BJ (cell line): ENCODE measurements around the gene CHCHD5. TPM values are rescaled to one million over a fixed set of nuclear protein-coding genes. Genes with fewer than 3 reads are reported as not detected.
"Not testable (repeated sequence)": the region's sequence is repeated elsewhere in the genome, so short reads cannot be mapped to it uniquely, and the experiment has no call there.

Source experiments
- CTCF ChIA-PET: fragments of 350-600 bp; formaldehyde crosslinking; extraction: SDS; loops from one replicate; lab custom pipeline; 2021; ENCODE audit warnings: antibody characterized with exemption, inconsistent platforms; lab: Yijun Ruan, JAX
- POLR2A ChIA-PET: fragments of 300-600 bp; sonication (Branson Sonifier 250); formaldehyde crosslinking; extraction: SDS; loops from one replicate; lab custom pipeline; 2021; ENCODE audit warnings: antibody characterized with exemption; lab: Charles Lee
- DNase-seq: peaks from one replicate; pipeline ENCODE4 v3.0.0-alpha.2; 2011; ENCODE audit warnings: low read depth
- H3K27me3 ChIP-seq: 2 replicates; pipeline ENCODE4 v1.6.0; 2011; ENCODE audit warnings: low read length; ENCODE audit not compliant: control insufficient read depth, insufficient read depth
- H3K36me3 ChIP-seq: 2 replicates; pipeline ENCODE4 v1.5.1; 2011; ENCODE audit warnings: low read length; ENCODE audit not compliant: control insufficient read depth, insufficient read depth
- H3K4me3 ChIP-seq: 2 replicates; pipeline ENCODE4 v1.5.1; 2011; ENCODE audit warnings: low read depth, mild to moderate bottlenecking, control low read depth, low read length
- polyA plus RNA-seq: library from polyadenylated mRNA; depleted of rRNA; stranded (reverse); fragments of >200 nt; gene quantifications from 2 replicates; pipeline ENCODE4 v1.2.3, GENCODE V29; 2011
- TF ChIP-seq, protein P1 (sequence below): IDR thresholded peaks from 2 replicates; pipeline ENCODE4 v1.5.1; 2011; ENCODE audit warnings: low read depth, mild to moderate bottlenecking, control low read depth, inconsistent platforms, low read length, moderate library complexity; ENCODE audit not compliant: insufficient read depth

Gene CHCHD5
- polyA plus RNA-seq, 1 experiment, result 14.9 TPM

DNA sequence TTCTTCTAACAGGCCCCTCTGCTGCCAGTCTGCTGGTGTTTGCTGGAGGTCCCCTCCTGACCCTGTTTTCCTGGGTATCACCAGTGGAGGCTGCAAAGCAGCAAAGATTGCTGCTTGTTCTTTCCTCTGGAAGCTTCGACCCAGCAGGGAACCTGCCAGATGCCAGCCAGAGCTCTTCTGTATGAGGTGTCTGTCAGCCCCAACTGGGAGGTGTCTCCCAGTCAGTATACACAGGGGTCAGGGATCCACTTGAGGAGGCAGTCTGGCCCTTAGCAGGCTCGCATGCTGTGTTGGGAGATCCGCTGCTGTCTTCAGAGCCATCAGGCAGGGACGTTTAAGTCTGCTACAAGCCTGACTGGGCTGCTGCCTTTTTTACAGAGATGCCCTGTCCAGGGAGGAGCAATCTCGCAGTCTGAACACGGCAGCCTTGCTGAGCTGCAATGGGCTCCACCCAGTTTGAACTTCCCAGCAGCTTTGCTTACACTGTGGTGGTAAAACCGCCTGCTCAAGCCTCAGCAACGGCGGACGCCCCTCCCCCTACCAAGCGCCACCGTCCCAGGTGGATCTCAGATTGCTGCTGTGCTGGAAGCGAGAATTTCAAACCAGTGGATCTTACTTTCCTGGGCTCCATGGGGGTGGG lies 29.9 kb downstream of the CHCHD5 start:
- no peaks in the 10 kb centered on the region for H3K36me3 ChIP-seq
- H3K4me3 ChIP-seq, result no peak overlapping the region
- POLR2A ChIA-PET, result no interaction called here
- CTCF ChIA-PET, result interaction anchor here (1.0 to 1.7 kb wide), 2 partner anchors 9 to 14 kb away, joined by 3 to 8 read pairs; no protein-coding TSS in a partner anchor
- no peak for DNase-seq
- no peaks in the 10 kb centered on the region; the same call in none of the 2 replicates for H3K27me3 ChIP-seq
- TF ChIP-seq, protein P1, sequence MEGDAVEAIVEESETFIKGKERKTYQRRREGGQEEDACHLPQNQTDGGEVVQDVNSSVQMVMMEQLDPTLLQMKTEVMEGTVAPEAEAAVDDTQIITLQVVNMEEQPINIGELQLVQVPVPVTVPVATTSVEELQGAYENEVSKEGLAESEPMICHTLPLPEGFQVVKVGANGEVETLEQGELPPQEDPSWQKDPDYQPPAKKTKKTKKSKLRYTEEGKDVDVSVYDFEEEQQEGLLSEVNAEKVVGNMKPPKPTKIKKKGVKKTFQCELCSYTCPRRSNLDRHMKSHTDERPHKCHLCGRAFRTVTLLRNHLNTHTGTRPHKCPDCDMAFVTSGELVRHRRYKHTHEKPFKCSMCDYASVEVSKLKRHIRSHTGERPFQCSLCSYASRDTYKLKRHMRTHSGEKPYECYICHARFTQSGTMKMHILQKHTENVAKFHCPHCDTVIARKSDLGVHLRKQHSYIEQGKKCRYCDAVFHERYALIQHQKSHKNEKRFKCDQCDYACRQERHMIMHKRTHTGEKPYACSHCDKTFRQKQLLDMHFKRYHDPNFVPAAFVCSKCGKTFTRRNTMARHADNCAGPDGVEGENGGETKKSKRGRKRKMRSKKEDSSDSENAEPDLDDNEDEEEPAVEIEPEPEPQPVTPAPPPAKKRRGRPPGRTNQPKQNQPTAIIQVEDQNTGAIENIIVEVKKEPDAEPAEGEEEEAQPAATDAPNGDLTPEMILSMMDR, result no peak

DNA sequence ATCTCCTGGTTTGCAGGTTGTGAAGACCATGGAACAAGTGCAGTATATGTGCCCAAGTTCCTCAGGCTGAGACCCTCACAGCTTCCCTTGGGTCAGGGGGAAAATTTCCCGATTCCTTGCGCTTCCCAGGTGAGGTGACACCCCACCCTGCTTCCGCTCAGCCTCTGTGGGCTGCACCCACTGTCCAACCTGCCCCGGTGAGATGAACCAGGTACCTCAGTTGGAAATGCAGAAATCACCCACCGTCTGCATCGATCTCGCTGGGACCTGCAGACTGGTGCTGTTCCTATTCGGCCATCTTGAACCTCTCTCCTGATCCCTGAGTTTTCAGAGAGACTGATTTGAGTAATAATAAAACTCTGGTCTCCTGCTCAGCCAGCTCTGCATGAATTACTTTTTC lies 30.6 kb downstream of the CHCHD5 start:
- CTCF ChIA-PET, result interaction anchor here (1.7 to 1.8 kb wide), 2 partner anchors 15 to 111 kb away, joined by 4 to 8 read pairs; no protein-coding TSS in a partner anchor
- Histone ChIP-seq H3K27me3 (no peaks in the 10 kb centered on the region; the same call in none of the 2 replicates), H3K4me3 (no peak overlapping the region), H3K36me3 (no peaks in the 10 kb centered on the region)
- TF ChIP-seq, protein P1, result no peak
- no peak for DNase-seq
- POLR2A ChIA-PET, result no interaction called here

DNA sequence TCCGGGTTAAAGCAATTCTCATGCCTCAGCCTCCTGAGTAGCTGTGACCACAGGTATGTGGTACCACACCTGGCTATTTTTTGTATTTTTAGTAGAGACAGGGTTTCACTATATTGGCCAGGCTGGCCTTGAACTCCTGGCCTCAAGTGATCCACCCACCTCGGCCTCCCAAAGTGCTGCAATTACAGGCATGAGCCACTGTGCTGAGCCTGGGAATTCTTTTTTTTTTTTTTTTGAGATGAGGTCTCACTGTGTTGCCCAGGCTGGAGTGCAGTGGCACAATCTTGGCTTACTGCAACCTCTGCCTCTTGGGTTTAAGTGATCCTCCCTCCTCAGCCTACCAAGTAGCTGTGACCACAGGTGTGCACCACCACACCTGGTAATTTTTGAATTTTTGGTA lies 31.4 kb downstream of the CHCHD5 start:
- H3K36me3 ChIP-seq, DNase-seq, H3K4me3 ChIP-seq, POLR2A ChIA-PET, H3K27me3 ChIP-seq: not testable (repeated sequence)
- CTCF ChIA-PET, result interaction anchor here (1.8 kb wide), 1 partner anchor 110 kb away, joined by 4 read pairs; no protein-coding TSS in a partner anchor

DNA sequence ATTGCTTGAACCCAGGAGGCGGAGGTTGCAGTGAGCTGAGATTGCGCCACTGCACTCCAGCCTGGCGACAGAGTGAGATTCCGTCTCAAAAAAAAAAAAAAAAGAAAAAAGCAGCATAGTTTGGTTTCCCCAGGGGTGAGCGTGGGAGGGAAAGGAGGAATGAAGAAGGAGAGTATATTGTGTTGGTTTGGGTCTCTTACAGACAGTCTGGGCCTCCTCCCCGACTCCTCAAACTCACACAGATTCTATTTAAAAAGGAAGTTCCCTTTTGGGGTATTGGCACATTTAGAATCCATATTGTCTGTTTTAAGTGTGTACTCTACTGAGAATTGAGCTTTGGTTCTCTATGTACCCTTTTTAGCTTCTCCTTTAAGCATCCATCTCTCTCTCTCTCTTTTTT lies 34.0 kb downstream of the CHCHD5 start:
- TF ChIP-seq, protein P1, result no peak
- no peaks in the 10 kb centered on the region; the same call in none of the 2 replicates for H3K27me3 ChIP-seq
- ChIA-PET POLR2A (no interaction called here), CTCF (interaction anchor here (0.7 kb wide), 1 partner anchor 9 kb away, joined by 3 read pairs; no protein-coding TSS in a partner anchor)
- H3K4me3 ChIP-seq, result no peak overlapping the region
- H3K36me3 ChIP-seq, result no peaks in the 10 kb centered on the region
- no peak for DNase-seq

DNA sequence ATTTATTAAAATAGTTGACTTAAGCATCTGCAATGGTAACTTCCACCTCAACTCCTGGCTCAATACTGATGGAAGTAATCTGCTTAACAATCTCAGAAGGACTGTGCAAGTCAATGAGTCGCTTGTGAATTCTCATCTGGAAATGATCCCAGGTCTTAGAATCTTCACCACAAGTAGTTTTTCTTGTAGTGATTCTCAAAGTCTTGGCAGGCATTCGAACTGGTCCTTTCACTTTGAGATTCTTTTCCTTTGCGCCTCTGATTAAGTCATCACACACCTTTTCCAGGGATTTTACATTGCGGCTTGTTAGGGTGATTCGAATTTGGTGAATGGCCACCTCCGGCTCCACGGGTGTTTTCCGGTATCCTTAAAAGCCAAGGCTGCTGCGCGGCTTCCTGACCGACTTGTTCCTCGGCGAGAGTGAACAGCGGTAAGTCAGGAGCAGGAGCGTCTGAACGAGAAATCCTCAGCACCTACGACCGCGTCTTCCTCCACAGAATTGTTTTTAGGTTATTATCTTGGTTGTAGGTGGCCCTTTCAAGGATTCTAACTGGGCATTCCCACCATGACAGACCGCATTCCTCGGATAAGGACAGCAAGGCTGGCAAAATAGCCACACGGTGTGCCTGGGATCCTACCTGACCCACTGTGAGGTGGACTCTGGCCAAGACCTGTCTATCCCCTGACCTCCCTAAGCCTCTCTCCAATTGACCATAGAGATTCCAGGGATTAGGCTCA lies 37.5 kb downstream of the CHCHD5 start:
- CTCF ChIA-PET, result interaction anchor here (1.6 to 10.9 kb wide), 4 partner anchors 22 to 106 kb away, joined by 3 to 251 read pairs (median 9); no protein-coding TSS in a partner anchor
- POLR2A ChIA-PET, result interaction anchor here (0.6 kb wide), 1 partner anchor 10 kb away, joined by 3 read pairs; no protein-coding TSS in a partner anchor
- Histone ChIP-seq H3K36me3 (no peaks in the 10 kb centered on the region), H3K4me3 (no peak overlapping the region), H3K27me3 (no peaks in the 10 kb centered on the region; the same call in 1 of the 2 replicates)
- TF ChIP-seq, protein P1, result no peak
- DNase-seq, result peak; percentile 48
